Inflammatory macrophage treated with lipopolysaccharide for 4 hours (primary cell): ENCODE measurements around the gene SNN.

Source experiments
- DNase-seq: peaks from one replicate; pipeline ENCODE4 v3.0.0-alpha.2; 2020

Gene SNN

DNA sequence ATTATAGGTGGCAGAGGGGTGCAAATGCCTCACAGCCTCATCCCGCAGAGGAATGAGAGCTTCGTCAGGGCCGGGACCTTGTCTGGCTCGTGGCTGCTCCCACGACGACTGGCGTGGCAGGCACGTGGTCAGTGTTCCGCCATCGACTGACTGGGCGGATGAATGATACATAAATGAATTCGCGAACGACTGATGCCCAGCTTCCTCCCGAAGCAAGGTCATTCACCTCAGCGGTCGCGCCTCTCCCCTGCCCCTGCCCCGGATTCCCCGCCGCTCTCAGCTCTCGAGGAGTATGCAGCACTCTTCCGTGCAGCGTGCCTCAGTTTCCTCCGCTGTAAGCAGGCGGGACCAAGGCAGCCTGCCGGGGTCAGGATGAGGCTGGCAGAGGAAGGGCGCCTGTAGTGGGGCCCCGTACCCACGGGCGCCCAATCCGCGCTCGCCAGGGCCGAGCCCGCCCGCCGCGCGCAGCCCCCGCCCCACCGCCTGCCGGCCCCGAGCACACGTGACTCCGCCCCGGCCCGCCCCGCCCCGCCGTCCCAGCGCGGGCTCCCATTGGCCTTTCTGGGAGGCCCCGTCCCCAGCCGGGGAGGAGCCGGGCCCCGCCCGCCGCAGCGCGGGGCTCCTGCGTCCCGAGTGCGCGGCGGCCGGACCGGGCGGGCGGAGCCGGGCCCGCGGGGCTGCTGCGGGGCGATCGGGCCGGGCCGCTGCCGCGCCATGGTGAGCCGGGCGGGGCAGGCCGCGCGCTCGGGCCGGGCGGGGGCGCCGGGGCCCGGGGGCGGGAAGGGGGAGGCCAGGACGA is at the start of gene SNN:
Gene SNN (plus strand): TSS at position 632 of the 799 bp plus-strand sequence. CDS start 7,605 bp downstream, outside the sequence.
- DNase-seq: peak; percentile 92

DNA sequence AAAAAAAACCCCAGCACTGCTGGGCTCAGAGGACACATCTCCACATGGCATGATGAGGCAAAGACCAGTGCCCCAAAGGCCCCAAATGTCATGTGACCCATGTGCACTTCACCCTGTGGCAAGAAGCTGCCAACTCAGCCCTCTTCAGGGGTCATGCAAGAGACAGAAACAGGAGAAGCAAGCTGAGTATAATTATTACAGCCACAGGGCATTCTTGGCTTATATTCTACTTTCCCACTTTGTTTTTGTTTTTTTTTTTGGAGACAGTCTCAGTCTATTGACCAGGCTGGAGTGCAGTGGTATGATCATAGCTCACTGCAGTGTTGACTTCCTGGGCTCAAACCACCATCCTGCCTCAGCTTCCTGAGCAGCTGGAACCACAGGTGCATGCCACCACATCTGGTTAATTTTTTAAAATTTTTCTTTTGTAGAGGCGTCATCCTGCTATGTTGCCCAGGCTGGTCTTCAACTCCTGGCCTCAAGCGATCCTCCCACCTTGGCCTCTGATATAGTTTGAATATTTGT is 48.9 kb upstream of the SNN start:
- peak; percentile 91 for DNase-seq

GRCh38 chr16:11620243-11621003 is 47.8 kb upstream of the SNN start:
- DNase-seq: no peak

- DNase-seq: no peak
These were observed 46.7 kb upstream of the SNN start for GRCh38 chr16:11621539-11621919.

- no peak for DNase-seq
These were observed 46.2 kb upstream of the SNN start for GRCh38 chr16:11621920-11622651.

GRCh38 chr16:11624205-11624604 is 44.0 kb upstream of the SNN start:
- DNase-seq: no peak

DNA sequence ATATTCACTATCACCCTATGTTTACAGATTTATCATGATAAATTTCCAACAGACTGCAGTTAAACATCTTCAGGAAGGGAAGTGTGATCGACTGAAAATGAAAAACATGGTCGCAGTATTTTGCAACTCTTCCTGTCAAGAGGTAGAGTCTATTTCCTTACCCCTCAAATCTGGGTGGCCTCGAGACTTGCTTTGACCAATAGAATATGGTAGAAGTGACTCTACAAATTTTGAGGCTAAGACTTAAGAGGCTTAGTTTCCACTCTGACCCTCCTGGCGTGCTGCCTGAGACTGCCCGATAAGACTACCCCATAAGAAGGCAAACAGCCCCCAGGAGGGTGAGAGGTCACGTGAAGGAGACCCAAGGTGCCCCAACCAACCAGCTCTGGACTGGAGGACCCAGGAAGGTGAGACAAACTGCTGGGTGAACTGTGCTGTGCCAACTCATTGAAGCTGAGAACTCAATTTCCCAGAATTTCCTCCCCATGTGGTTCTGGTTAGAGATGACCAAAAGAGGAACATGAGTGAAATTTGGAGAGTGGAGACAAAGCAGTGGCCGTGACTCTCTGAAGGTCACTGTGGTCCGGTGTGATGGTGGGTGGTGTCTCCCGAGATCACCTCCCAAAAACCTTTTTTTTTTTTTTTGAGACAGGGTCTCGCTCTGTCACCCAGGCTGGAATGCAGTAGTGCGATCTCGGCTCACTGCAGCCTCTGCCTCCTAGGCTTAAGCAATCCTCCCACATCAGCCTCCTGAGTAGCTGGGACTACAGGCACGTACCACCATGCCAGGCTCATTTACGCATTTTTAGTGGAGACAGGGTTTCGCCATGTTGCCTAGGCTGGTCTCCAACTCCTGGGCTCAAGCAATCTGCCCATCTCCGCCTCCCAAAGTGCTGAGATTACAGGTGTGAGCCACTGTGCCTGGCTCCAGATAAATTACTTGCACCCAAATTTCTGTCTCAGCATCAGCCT is 43.3 kb upstream of the SNN start:
- DNase-seq: peak; percentile 79

GRCh38 chr16:11625769-11626168 is 42.5 kb upstream of the SNN start:
- no peak for DNase-seq

GRCh38 chr16:11626657-11627291 is 41.5 kb upstream of the SNN start:
- DNase-seq: no peak

DNA sequence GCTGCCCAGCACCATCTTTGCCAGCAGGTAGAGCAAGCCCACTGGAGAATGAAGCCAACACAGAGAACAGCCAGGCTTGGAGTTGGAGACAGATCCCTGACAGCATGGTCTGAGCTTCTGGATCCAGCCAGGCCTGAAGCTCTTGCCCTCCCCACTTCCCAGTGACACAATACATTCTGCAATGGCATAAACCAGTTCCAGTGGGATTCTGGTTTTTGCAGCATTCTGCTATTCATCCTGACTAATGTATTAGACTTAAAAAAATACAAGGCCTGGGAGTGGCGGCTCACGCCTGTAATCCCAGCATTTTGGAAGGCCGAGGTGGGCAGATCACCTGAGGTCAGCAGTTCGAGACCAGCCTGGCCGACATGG is 41.0 kb upstream of the SNN start:
- DNase-seq: no peak

DNA sequence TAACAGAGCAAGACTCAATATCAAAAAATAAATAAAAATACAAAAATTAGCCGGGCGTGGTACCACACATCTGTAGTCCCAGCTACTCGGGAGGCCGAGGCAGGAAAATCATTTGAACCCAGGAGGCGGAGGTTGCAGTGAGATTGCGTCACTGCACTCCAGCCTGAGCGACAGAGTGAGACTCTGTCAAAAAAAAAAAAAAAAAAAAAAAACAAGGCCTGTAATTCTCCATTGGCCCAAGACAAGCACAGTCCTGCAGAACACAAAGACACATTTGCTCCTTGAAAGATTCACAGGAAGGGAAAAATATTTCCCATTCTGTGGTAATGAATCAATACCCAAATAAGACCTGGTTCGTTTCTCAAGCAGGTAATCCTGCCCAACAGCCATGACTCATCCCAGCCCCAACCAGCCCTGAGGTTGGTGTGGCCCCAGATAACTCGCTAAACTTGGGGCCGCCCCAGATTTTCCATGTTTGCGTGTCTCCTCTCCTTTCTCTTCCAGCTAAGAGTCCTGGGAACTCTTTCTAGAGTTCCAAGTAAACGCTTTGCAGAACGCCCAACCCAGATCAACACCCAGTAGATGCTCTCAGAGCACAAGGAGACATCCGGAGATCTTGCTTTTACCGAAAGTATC is 40.3 kb upstream of the SNN start:
- DNase-seq: no peak

DNA sequence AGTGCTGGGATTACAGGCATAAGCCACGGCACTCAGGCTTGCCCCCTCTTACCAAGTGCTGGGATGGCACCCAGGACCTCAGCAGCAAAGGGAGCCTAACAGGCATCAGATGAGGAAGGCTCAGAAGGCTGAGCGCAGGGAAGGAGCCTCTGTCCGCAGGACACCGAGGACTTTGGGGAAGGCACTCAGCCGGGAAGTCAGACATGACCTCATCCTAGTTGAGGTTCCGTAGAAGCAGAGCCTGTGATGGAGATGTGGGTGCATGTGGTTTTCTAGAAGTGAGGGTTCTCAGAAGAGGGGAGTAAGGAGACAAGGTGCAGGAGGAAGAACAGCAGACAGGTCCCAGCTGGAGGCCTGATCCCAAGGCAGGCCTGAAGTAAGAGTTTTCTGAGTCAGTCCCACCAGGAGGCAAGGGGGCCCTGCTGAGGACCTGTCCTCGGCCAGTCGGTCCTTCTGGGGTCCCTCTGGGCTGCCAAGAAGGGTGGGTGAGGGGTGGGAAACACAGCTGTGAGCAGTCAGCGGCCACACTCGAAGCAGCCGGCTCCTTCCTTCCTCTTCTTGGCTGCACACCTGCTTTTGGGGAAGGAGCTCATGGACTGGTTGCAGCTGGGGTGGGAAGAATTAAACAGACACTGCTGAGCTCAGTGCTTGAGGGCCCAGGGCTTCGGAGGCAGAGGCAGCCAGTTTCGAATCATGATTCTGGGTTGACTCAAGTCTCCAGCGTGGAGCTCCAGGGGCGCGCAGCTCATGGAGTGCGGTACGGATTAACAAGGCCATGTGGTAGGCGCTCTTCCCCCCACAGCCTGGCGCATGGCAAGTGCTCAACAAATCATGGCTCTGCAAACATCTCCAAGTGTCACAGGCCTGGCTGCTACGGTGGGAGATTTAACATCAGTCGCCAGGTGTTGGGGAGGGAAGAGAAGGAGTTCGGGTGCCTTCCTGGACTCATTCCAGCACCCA is 38.9 kb upstream of the SNN start:
- peak; percentile 76 for DNase-seq

DNA sequence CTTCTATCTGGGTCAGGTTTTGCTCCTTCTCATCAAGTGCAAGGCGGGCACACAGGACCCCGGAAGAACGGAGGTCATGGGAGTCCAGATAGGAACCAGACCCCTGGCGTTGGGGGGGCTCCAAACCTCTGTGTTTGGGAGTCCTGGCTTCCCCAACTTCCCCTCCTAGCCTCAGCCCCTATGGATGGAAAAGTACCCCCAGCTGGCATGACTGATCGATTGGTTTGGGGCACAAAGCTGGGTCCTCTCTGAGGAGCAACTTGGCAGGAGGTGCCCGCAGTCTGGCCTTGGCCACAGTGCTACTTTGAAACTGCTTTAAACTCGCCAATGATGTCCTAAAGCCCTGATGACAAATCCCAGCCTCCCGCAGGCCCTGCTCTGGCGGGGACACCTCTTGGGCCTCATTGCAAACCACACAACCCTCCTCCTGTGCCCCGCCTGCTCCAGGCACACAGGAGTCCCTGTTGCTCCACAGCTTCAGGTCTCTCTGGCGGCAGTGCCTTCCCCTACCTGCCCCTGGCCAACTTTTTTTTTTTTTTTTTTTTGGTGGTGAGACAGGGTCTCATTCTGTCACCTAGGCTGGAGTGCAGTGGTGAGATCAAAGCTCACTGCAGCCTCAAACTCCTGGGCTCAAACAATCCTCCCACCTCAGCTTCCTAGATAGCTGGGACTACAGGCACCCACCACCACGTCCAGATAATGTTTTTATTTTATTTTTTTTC is 38.0 kb upstream of the SNN start:
- no peak for DNase-seq

DNA sequence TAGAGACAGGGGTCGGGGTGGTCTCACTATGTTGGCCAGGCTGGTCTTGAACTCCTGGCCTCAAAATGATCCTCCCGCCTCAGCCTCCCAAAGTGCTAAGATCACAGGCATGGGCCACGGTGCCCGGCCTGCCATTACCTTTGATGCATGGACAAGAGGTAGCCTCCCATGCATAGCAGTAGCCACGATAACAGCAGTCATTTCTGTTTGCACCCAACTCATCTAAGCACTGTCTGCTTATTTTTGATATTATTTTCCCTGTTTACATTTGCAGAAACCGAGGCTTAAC is 37.5 kb upstream of the SNN start:
- DNase-seq: no peak

DNA sequence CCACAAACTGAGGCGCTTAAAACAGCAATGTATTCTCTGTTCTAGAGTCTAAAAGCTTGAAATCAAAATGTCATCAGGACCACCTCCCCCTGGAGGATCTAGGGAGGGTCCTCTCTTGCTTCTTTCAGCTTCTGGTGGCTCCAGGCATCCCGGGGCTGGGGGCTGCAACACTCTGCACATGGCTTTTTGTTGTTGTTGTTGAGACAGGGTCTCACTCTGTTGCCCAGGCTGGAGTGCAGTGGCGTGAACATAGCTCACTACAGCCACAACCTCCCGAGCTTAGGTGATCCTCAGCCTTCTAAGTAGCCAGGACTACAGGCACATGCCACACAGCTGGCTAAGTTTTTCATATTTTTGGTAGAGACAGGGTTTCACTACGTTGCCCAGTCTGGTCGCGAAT is 37.0 kb upstream of the SNN start:
- no peak for DNase-seq

- peak; percentile 72 for DNase-seq
These were observed 35.8 kb upstream of the SNN start for GRCh38 chr16:11632455-11632939.

- no peak for DNase-seq
These were observed 35.1 kb upstream of the SNN start for GRCh38 chr16:11633113-11633512.

GRCh38 chr16:11634312-11634711 is 33.9 kb upstream of the SNN start:
- peak; percentile 46 for DNase-seq

DNA sequence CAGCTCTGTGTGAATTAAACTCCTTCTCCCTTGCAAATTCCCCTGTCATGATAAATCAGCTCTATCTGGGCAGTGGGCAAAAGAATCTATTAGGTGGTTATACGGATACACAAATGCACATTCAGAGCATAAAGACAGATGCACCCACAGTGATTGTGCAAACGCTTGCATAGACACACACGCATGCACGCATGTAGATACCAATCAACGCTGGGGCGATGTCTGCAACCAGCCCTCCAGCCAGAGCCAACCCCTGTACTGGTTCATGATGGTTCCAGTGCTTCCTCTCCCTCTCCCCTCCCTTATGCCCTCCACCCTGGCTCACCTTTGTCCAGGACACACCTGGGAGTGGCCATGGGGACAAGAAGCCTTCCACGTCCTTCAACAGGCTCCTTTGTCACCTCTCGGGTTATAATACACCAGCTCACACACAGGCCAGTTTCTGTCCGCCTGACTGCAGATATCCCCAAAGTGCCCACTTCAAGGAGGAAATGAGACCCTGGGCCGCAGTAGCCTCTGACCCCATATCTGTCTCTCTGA is 33.1 kb upstream of the SNN start:
- DNase-seq: no peak
